GM12878 (cell line): ENCODE data around the gene UBA5. TPM values are rescaled to one million over a fixed set of nuclear protein-coding genes. Genes with fewer than 3 reads are reported as not detected.

Experiments used
- ATAC-seq: fragments of 200-7000 bp; cut with Tn5 transposase; 3 replicates; pipeline ENCODE4 v1.9.1; 2020; ENCODE audit warnings: mild to moderate bottlenecking, moderate library complexity
- BruUV-seq: library from RNA; stranded (reverse); fragments of 400-500 nt; replicated peaks from 2 replicates; lab custom pipeline; 2021; lab: Mats Ljungman, UMichigan
- CTCF ChIA-PET: fragments of 300-600 bp; sonication (Branson Sonifier 250); formaldehyde crosslinking; extraction: SDS; loops from one replicate; lab custom pipeline; 2021; ENCODE audit warnings: inconsistent platforms; lab: Yijun Ruan, JAX
- POLR2A ChIA-PET: fragments of 350-600 bp; formaldehyde crosslinking; extraction: SDS; loops from one replicate; lab custom pipeline; 2021; ENCODE audit warnings: inconsistent platforms; lab: Charles Lee
- RAD21 ChIA-PET: fragments of 300-600 bp; sonication (Branson Sonifier 250); formaldehyde crosslinking; loops from one replicate; lab custom pipeline; 2023; ENCODE audit warnings: antibody characterized with exemption; ENCODE audit not compliant: unreplicated experiment; lab: Charles Lee
- SMC1A ChIA-PET: fragments of 300-600 bp; sonication (Branson Sonifier 250); formaldehyde crosslinking; loops from one replicate; lab custom pipeline; 2023; ENCODE audit not compliant: unreplicated experiment, uncharacterized antibody; lab: Charles Lee
- DNase-seq: peaks from one replicate; pipeline ENCODE4 v3.0.0-alpha.2; 2011; ENCODE audit warnings: low read depth, low spot score
- FAIRE-seq: peaks from 3 replicates; lab custom pipeline; 2011; peaks lifted over from hg19 to GRCh38; lab: Jason Lieb, UNC
- H2AFZ ChIP-seq: 2 replicates; pipeline ENCODE4 v1.6.0; 2011; ENCODE audit warnings: low read depth, low read length, control low read depth; ENCODE audit not compliant: control insufficient read depth
- H3K27ac ChIP-seq: 2 replicates; pipeline ENCODE4 v1.5.1; 2011; ENCODE audit warnings: control low read depth; ENCODE audit not compliant: control insufficient read depth, insufficient read depth
- H3K27me3 ChIP-seq, 2 experiments: replicated peaks in 1 of 2; 2 replicates each; pipeline versions ENCODE4 v1.6.0 to v1.6.1; 2011; ENCODE audit warnings: low read length in 1 of 2; ENCODE audit not compliant: control insufficient read depth in 2 of 2, insufficient read depth in 2 of 2
- H3K36me3 ChIP-seq, 2 experiments: 2 replicates each; pipeline ENCODE4 v1.5.1; 2011; ENCODE audit warnings: low read length in 1 of 2; ENCODE audit not compliant: control insufficient read depth in 2 of 2, insufficient read depth in 2 of 2
- H3K4me1 ChIP-seq: 2 replicates; pipeline ENCODE4 v1.6.1; 2011; ENCODE audit warnings: mild to moderate bottlenecking, low read length, moderate library complexity, mixed read lengths; ENCODE audit not compliant: control insufficient read depth, insufficient read depth
- H3K4me2 ChIP-seq: 2 replicates; pipeline ENCODE4 v1.6.0; 2011; ENCODE audit warnings: control low read depth; ENCODE audit not compliant: control insufficient read depth, insufficient read depth
- H3K4me3 ChIP-seq: fragments of 200-600 bp; sonication (generic); 2 replicates; pipeline ENCODE4 v1.5.1; 2016
- H3K79me2 ChIP-seq: 2 replicates; pipeline ENCODE4 v1.6.0; 2011; ENCODE audit warnings: low read length; ENCODE audit not compliant: control insufficient read depth, insufficient read depth
- H3K9ac ChIP-seq: 2 replicates; pipeline ENCODE4 v1.8.0; 2011; ENCODE audit warnings: low read length, control low read depth, mixed read lengths; ENCODE audit not compliant: control insufficient read depth, insufficient read depth
- H3K9me3 ChIP-seq: replicated peaks from 3 replicates; pipeline ENCODE4 v1.5.1; 2011; ENCODE audit warnings: mild to moderate bottlenecking, low read length; ENCODE audit not compliant: control insufficient read depth, insufficient read depth
- H4K20me1 ChIP-seq: 2 replicates; pipeline ENCODE4 v1.6.0; 2011; ENCODE audit not compliant: control insufficient read depth, insufficient read depth
- BMI1 ChIP-seq: fragments of 450-650 bp; IDR thresholded peaks from 2 replicates; pipeline ENCODE4 v1.6.1; 2016; ENCODE audit warnings: mild to moderate bottlenecking, moderate library complexity, borderline replicate concordance
- CHD1 ChIP-seq: IDR thresholded peaks from 2 replicates; pipeline ENCODE4 v1.6.1; 2012; ENCODE audit warnings: low read depth, low read length, improper control_type of control experiment
- DPF2 ChIP-seq: fragments of 450-650 bp; IDR thresholded peaks from 2 replicates; pipeline ENCODE4 v1.6.1; 2017; ENCODE audit warnings: mild to moderate bottlenecking
- E2F4 ChIP-seq: IDR thresholded peaks from 2 replicates; pipeline ENCODE4 v1.6.1; 2012; ENCODE audit warnings: low read depth, low read length, improper control_type of control experiment
- FOS ChIP-seq: IDR thresholded peaks from 3 replicates; pipeline ENCODE4 v1.6.1; 2011; ENCODE audit warnings: borderline replicate concordance; ENCODE audit not compliant: insufficient read length; ENCODE audit errors: extremely low read depth
- FOXK2 ChIP-seq: fragments of 450-650 bp; IDR thresholded peaks from 2 replicates; pipeline ENCODE4 v1.6.1; 2017; ENCODE audit warnings: mild to moderate bottlenecking, moderate library complexity
- HDAC6 ChIP-seq: fragments of 200-600 bp; sonication (generic); IDR thresholded peaks from one replicate; pipeline ENCODE4 v1.8.0; 2017; ENCODE audit warnings: antibody characterized with exemption; ENCODE audit not compliant: unreplicated experiment
- KDM1A ChIP-seq: fragments of 200-600 bp; sonication (generic); IDR thresholded peaks from 2 replicates; pipeline ENCODE4 v1.6.1; 2016; ENCODE audit warnings: borderline replicate concordance
- TCF3 ChIP-seq: IDR thresholded peaks from 2 replicates; pipeline ENCODE4 v1.6.1; 2012; ENCODE audit warnings: low read depth, mild to moderate bottlenecking, low read length, borderline replicate concordance; ENCODE audit not compliant: insufficient read depth
- ZNF217 ChIP-seq: fragments of 450-650 bp; IDR thresholded peaks from 2 replicates; pipeline ENCODE4 v1.6.1; 2017; ENCODE audit warnings: antibody characterized with exemption, mild to moderate bottlenecking
- WGBS: methylation state at CpG from one replicate; pipeline ENCODE4 v1.1.6; 2016; ENCODE audit warnings: low lambda C conversion rate; ENCODE audit not compliant: insufficient replicate concordance, insufficient coverage; ENCODE audit errors: missing lambda C conversion rate; 5-methylcytosine and 5-hydroxymethylcytosine counted together
- in situ Hi-C: fragments of 300-500 bp; cut with MboI; formaldehyde crosslinking; loops from 9 replicates; pipeline ENCODE4 v1.14.3; 2018; ENCODE audit warnings: mixed read lengths
- intact Hi-C: fragments of 100-400 bp; cut with micrococcal nuclease; formaldehyde crosslinking; loops from one replicate; pipeline ENCODE4 v1.14.2; 2022; ENCODE audit not compliant: unreplicated experiment
- polyA plus RNA-seq, 11 experiments: library from polyadenylated mRNA; depleted of rRNA in 4 of 11; unstranded in 6 of 11; stranded (reverse) in 5 of 11; fragments of >200 nt; fragmentation: Nextera tagmentation in 4 of 11; fragmentation: Illumina TruSeq in 1 of 11; extraction: Ambion mirVana in 4 of 11; extraction: Trizol in 1 of 11; gene quantifications; 1 replicate in 1 of 11; 2 replicates in 10 of 11; pipeline versions ENCODE4 v1.2.1 to v1.2.3, GENCODE V29; 2011 to 2016; ENCODE audit warnings: inconsistent platforms in 2 of 11, missing spikeins in 2 of 11, low read depth in 1 of 11
- total RNA-seq, 4 experiments: library from RNA; depleted of rRNA in 3 of 4; stranded (reverse); fragments of >200 nt in 3 of 4; fragmentation: Illumina TruSeq in 1 of 4; extraction: Trizol in 1 of 4; gene quantifications; 2 replicates each; pipeline versions ENCODE4 v1.2.1 to v1.2.3, GENCODE V29; 2013 to 2021

UBA5 gene
- total and polyA plus RNA-seq, 10 of the 15 experiments (the other 5 are each of a cell fraction or from before 2014, with no cell fraction given) = 10.2 to 62.1 (median 43.8) TPM

DNA sequence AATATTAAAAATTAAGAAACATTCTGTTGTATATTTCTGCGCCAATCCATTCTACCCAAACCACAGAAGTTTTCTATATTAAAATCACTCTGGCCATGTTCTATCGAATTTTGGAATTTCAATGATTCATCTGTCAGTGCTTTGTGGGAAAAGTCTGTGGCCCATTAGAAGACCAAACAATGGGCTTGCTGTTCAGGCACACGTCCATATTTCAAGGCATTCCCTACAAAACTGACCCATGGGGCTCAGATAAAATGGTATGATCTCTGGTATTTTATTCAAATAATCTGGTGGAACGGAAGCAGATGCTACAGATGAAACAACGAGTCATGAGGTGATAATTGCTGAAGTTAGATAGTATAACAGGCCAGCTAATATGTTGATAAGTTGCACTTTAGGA is 49.6 kb downstream of the UBA5 start:
- no peak for FAIRE-seq
- Histone ChIP-seq H3K9ac (no peak overlapping the region), H3K79me2 (no peaks in the 10 kb centered on the region), H4K20me1 (no peaks in the 10 kb centered on the region)
- SMC1A ChIA-PET = interaction anchor here (1.3 kb wide), 1 partner anchor 174 kb away, joined by 4 read pairs; no protein-coding TSS in a partner anchor
- in situ Hi-C loops = no loop called here
- no peak for TF ChIP-seq TCF3
- TF ChIP-seq E2F4 = no peak
- TF ChIP-seq DPF2 = no peak
- no peak for TF ChIP-seq FOS
- TF ChIP-seq BMI1 = no peak
- TF ChIP-seq FOXK2 = no peak
- TF ChIP-seq KDM1A = no peak
- no peak for TF ChIP-seq HDAC6
- no peak for TF ChIP-seq CHD1
- no peak for TF ChIP-seq ZNF217
- TF ChIP-seq, all 136 proteins: peak for 0
- CTCF ChIA-PET = no interaction called here
- H3K9me3 ChIP-seq = no peaks in the 10 kb centered on the region
- intact Hi-C loops = no loop called here
- RAD21 ChIA-PET = no interaction called here
- H3K36me3 ChIP-seq = no peaks in the 10 kb centered on the region; a peak in 1 of 4 replicates
- no peaks in the 10 kb centered on the region for H3K27me3 ChIP-seq
- H3K4me1 ChIP-seq = no peaks in the 10 kb centered on the region
- no peak overlapping the region for H3K27ac ChIP-seq
- ATAC-seq (no peak), DNase-seq (no peak)
- H3K4me2 ChIP-seq = no peak overlapping the region
- H3K4me3 ChIP-seq = no peak overlapping the region
- WGBS = 84% methylated on average over 5 of the region's 5 CpGs
- POLR2A ChIA-PET = no interaction called here
- no peak overlapping the region for H2AFZ ChIP-seq
- BruUV-seq = no TSS peak
